ENCODE results near the gene GNB1. TPM values are rescaled to one million over a fixed set of nuclear protein-coding genes. Genes with fewer than 3 reads are reported as not detected.
"Not testable (repeated sequence)": the region's sequence is repeated elsewhere in the genome, so short reads cannot be mapped to it uniquely, and the experiment has no call there.

GNB1 gene
- total and polyA plus RNA-seq, 5 experiments from 2014 or later: 45.9 to 232 (median 107) TPM

- no peaks in the 10 kb centered on the region for H3K9me3 Mint-ChIP-seq
These were observed 627 bp upstream of the GNB1 start for GRCh38 chr1:1891349-1892078.

GRCh38 chr1:1889847-1890505 lies 911 bp downstream of the GNB1 start:
- peak in 8 of 10 donors; percentile 23 to 43 (median 40) for DNase-seq
- POLR2A ChIA-PET: interaction anchor here (0.7 to 0.8 kb wide), 2 partner anchors 18 to 313 kb away, joined by 3 to 4 read pairs; no protein-coding TSS in a partner anchor
- Mint-ChIP-seq H3K27ac (peak overlapping the region; percentile 62 to 94 (median 88)), H3K27me3 (no peaks in the 10 kb centered on the region), H3K36me3 (peaks cover 0 to 7% (median 1%) of the 10 kb centered on the region in 3 donors), H3K9me3 (no peaks in the 10 kb centered on the region), H3K4me3 (peak overlapping the region; percentile 59 to 92 (median 85)), H3K4me1 (peaks cover 29 to 64% (median 63%) of the 10 kb centered on the region in 4 donors)
- ATAC-seq: peak; percentile 17 to 31

More at GRCh38 chr1:1891349-1892078, 627 bp upstream of the GNB1 start:
- peaks cover 30 to 69% (median 64%) of the 10 kb centered on the region in 4 donors for H3K4me1 Mint-ChIP-seq
- POLR2A ChIA-PET: interaction anchor here (0.5 to 2.3 kb wide), 9 partner anchors 10 to 261 kb away, joined by 3 to 25 read pairs (median 6); no protein-coding TSS in a partner anchor
- peak in 7 of 10 donors; percentile 18 to 89 (median 73) for DNase-seq
- H3K27me3 Mint-ChIP-seq: no peaks in the 10 kb centered on the region
- peaks cover 0 to 5% (median 1%) of the 10 kb centered on the region in 3 donors for H3K36me3 Mint-ChIP-seq
- peak overlapping the region; percentile 80 to 96 (median 93) for H3K4me3 Mint-ChIP-seq
- ATAC-seq: peak; percentile 56 to 59
- H3K27ac Mint-ChIP-seq: peak overlapping the region; percentile 89 to 99 (median 96)

- Mint-ChIP-seq H3K4me1 (peaks cover 24 to 62% (median 59%) of the 10 kb centered on the region in 4 donors), H3K27ac (peak overlapping the region; percentile 62 to 94 (median 86)), H3K36me3 (peaks cover 0 to 10% (median 1%) of the 10 kb centered on the region in 3 donors), H3K9me3 (no peaks in the 10 kb centered on the region), H3K4me3 (peak overlapping the region; percentile 59 to 92 (median 85)), H3K27me3 (no peaks in the 10 kb centered on the region)
- no peak for DNase-seq
- POLR2A ChIA-PET: interaction anchor here (0.7 to 0.8 kb wide), 2 partner anchors 19 to 312 kb away, joined by 3 to 4 read pairs; no protein-coding TSS in a partner anchor
- no peak for ATAC-seq
These were observed 1.7 kb downstream of the GNB1 start for GRCh38 chr1:1889090-1889750.

GRCh38 chr1:1883890-1884289 lies 7.0 kb downstream of the GNB1 start:
- ATAC-seq, DNase-seq, H3K9me3 Mint-ChIP-seq, H3K27me3 Mint-ChIP-seq: not testable (repeated sequence)
- Mint-ChIP-seq H3K36me3 (peaks cover 0 to 32% (median 1%) of the 10 kb centered on the region in 3 donors), H3K4me3 (peak overlapping the region in 8 of 10 donors; percentile 11 to 75 (median 41)), H3K27ac (peak overlapping the region in 7 of 10 donors; percentile 22 to 71 (median 46)), H3K4me1 (peaks cover 32 to 86% (median 74%) of the 10 kb centered on the region in 4 donors)
- POLR2A ChIA-PET: interaction anchor here (0.7 kb wide), 2 partner anchors 34 to 160 kb away, joined by 3 read pairs; no protein-coding TSS in a partner anchor

GRCh38 chr1:1883092-1883873 lies 7.6 kb downstream of the GNB1 start:
- H3K4me3 Mint-ChIP-seq: peak overlapping the region in 7 of 10 donors; percentile 18 to 75 (median 58)
- H3K27ac Mint-ChIP-seq: peak overlapping the region in 7 of 10 donors; percentile 22 to 66 (median 46)
- H3K27me3 Mint-ChIP-seq: no peaks in the 10 kb centered on the region
- POLR2A ChIA-PET: interaction anchor here (0.7 to 1.2 kb wide), 3 partner anchors 157 to 476 kb away, joined by 3 to 4 read pairs (median 3); no protein-coding TSS in a partner anchor
- H3K36me3 Mint-ChIP-seq: peaks cover 0 to 38% (median 7%) of the 10 kb centered on the region in 3 donors
- ATAC-seq (peak in 1 of 2 donors; percentile 22), DNase-seq (no peak)
- H3K4me1 Mint-ChIP-seq: peaks cover 35 to 86% (median 74%) of the 10 kb centered on the region in 4 donors
- no peaks in the 10 kb centered on the region for H3K9me3 Mint-ChIP-seq

GRCh38 chr1:1881727-1882126 lies 9.2 kb downstream of the GNB1 start:
- ATAC-seq: no peak
- POLR2A ChIA-PET: interaction anchor here (0.6 to 1.2 kb wide), 2 partner anchors 25 to 161 kb away, joined by 3 to 4 read pairs; no protein-coding TSS in a partner anchor
- Mint-ChIP-seq H3K27ac (peak overlapping the region in 7 of 10 donors; percentile 3 to 79 (median 75)), H3K4me3 (peak overlapping the region in 7 of 10 donors; percentile 15 to 73 (median 57)), H3K36me3 (peaks cover 0 to 45% (median 7%) of the 10 kb centered on the region in 3 donors), H3K4me1 (peaks cover 35 to 83% (median 71%) of the 10 kb centered on the region in 4 donors), H3K27me3 (no peaks in the 10 kb centered on the region), H3K9me3 (no peaks in the 10 kb centered on the region)
- DNase-seq: no peak

- Mint-ChIP-seq H3K27ac (peak overlapping the region in 9 of 10 donors; percentile 0 to 91 (median 73)), H3K4me1 (peaks cover 41 to 86% (median 73%) of the 10 kb centered on the region in 4 donors), H3K36me3 (peaks cover 0 to 51% (median 9%) of the 10 kb centered on the region in 3 donors), H3K27me3 (no peaks in the 10 kb centered on the region), H3K9me3 (no peaks in the 10 kb centered on the region), H3K4me3 (peak overlapping the region in 9 of 10 donors; percentile 20 to 73 (median 52))
- no peak for DNase-seq
- ATAC-seq: no peak
- POLR2A ChIA-PET: interaction anchor here (0.7 kb wide), 1 partner anchor 341 kb away, joined by 3 read pairs; no protein-coding TSS in a partner anchor
These were observed 10.1 kb downstream of the GNB1 start for GRCh38 chr1:1880617-1881312.

- Mint-ChIP-seq H3K4me3 (peak overlapping the region in 2 of 10 donors; percentile 18 to 45), H3K36me3 (peaks cover 0 to 59% (median 12%) of the 10 kb centered on the region in 3 donors), H3K27ac (no peak overlapping the region), H3K4me1 (peaks cover 44 to 90% (median 80%) of the 10 kb centered on the region in 4 donors), H3K27me3 (no peaks in the 10 kb centered on the region), H3K9me3 (no peaks in the 10 kb centered on the region)
- DNase-seq (no peak), ATAC-seq (no peak)
- POLR2A ChIA-PET: no interaction called here
These were observed 10.9 kb downstream of the GNB1 start for GRCh38 chr1:1879942-1880341.

- DNase-seq (no peak), ATAC-seq (no peak)
- POLR2A ChIA-PET: no interaction called here
- Mint-ChIP-seq H3K36me3 (peaks cover 0 to 63% (median 15%) of the 10 kb centered on the region in 3 donors), H3K4me1 (peaks cover 49 to 90% (median 82%) of the 10 kb centered on the region in 4 donors), H3K9me3 (no peaks in the 10 kb centered on the region), H3K27me3 (no peaks in the 10 kb centered on the region), H3K4me3 (peak overlapping the region in 7 of 10 donors; percentile 4 to 64 (median 14)), H3K27ac (peak overlapping the region in 9 of 10 donors; percentile 0 to 84 (median 25))
These were observed 12.9 kb downstream of the GNB1 start for GRCh38 chr1:1877865-1878436.

- Mint-ChIP-seq H3K4me1 (peaks cover 56 to 91% (median 82%) of the 10 kb centered on the region in 4 donors), H3K9me3 (no peaks in the 10 kb centered on the region), H3K36me3 (peaks cover 0 to 67% (median 15%) of the 10 kb centered on the region in 3 donors), H3K27ac (peak overlapping the region in 9 of 10 donors; percentile 33 to 87 (median 66)), H3K4me3 (peak overlapping the region in 8 of 10 donors; percentile 14 to 77 (median 54)), H3K27me3 (no peaks in the 10 kb centered on the region)
- DNase-seq: no peak
- POLR2A ChIA-PET: interaction anchor here (0.7 to 1.7 kb wide), 2 partner anchors 10 to 29 kb away, joined by 3 to 6 read pairs; no protein-coding TSS in a partner anchor
- ATAC-seq: peak in 1 of 2 donors; percentile 6
These were observed 14.5 kb downstream of the GNB1 start for GRCh38 chr1:1876335-1876930.
